ENCODE data around the gene IQCH.

DNA sequence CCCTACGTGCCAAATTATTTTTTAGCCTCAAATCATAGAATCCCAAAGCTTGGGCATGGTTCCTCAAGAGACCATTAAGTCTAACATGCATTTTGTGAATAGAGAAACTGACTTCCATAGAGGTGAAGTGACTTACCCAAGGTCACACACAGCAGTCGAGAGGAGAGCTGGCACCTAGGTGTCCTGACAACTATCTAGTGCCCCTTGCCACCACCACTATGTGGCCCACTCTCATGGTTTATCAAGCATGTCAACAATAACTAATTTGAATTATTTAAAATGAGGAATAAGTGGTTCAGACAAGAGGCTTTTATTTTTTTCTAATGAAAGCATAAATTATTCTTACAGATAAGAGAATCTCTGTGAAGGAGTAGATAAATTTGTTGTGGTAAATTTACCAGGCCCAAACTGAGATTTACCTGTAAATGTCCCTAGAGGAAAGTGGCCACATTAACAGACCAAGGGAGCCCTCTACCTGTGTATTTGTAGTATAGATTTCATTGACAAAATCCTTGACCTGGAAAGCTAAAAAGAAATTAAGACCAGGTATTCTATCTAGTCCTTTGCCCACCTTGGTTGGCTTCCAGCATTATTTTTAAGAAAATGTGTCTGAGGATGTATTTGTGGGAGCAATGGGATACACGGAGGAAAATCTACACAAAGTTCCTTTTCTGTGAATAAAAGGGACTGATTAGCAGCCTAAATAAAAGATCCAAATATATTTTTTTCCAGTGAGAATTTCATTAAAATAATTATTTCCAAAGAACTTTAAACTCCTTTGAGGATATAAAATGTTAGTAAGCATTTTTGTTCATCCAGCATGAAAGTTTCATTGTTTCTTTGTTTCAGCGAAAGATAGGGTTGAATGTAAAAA lies 49.1 kb downstream of the IQCH start:
- no peak for TF ChIP-seq REST (IDR thresholded peaks at IDR 0.05; ENCODE audit: insufficient read depth in 1 of 2, low read depth in 2 of 2, low read length in 2 of 2)
- no peak for TF ChIP-seq POLR2AphosphoS5 (IDR thresholded peaks at IDR 0.05; ENCODE audit: low read depth, low read length)
- no peak for TF ChIP-seq FOXP2 (optimal IDR thresholded peaks at IDR 0.05; ENCODE audit: borderline replicate concordance, extremely low read depth, extremely low read length, insufficient read depth)
- TF ChIP-seq TAF1 (IDR thresholded peaks at IDR 0.05; ENCODE audit: borderline replicate concordance, insufficient read depth, low read length), result no peak
- TF ChIP-seq SIN3A (IDR thresholded peaks at IDR 0.05; ENCODE audit: borderline replicate concordance, insufficient read depth, low read length), result no peak

Measured in PFSK-1 (cell line).